ENCODE measurements around the gene ZFPM1.

GRCh38 chr16:88473666-88474534 lies 20.8 kb downstream of the ZFPM1 start:
- TF ChIP-seq POLR2A (IDR thresholded peaks at IDR 0.05), result no peak
- TF ChIP-seq, protein P1, sequence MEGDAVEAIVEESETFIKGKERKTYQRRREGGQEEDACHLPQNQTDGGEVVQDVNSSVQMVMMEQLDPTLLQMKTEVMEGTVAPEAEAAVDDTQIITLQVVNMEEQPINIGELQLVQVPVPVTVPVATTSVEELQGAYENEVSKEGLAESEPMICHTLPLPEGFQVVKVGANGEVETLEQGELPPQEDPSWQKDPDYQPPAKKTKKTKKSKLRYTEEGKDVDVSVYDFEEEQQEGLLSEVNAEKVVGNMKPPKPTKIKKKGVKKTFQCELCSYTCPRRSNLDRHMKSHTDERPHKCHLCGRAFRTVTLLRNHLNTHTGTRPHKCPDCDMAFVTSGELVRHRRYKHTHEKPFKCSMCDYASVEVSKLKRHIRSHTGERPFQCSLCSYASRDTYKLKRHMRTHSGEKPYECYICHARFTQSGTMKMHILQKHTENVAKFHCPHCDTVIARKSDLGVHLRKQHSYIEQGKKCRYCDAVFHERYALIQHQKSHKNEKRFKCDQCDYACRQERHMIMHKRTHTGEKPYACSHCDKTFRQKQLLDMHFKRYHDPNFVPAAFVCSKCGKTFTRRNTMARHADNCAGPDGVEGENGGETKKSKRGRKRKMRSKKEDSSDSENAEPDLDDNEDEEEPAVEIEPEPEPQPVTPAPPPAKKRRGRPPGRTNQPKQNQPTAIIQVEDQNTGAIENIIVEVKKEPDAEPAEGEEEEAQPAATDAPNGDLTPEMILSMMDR (IDR thresholded peaks at IDR 0.05), result no peak
- peak in 1 of 2 donors; percentile 15 for TF ChIP-seq POLR2AphosphoS5 (IDR thresholded peaks at IDR 0.05; ENCODE audit: insufficient read depth in 1 of 2, low read depth in 1 of 2)
